ENCODE measurements around the gene BSN.

DNA sequence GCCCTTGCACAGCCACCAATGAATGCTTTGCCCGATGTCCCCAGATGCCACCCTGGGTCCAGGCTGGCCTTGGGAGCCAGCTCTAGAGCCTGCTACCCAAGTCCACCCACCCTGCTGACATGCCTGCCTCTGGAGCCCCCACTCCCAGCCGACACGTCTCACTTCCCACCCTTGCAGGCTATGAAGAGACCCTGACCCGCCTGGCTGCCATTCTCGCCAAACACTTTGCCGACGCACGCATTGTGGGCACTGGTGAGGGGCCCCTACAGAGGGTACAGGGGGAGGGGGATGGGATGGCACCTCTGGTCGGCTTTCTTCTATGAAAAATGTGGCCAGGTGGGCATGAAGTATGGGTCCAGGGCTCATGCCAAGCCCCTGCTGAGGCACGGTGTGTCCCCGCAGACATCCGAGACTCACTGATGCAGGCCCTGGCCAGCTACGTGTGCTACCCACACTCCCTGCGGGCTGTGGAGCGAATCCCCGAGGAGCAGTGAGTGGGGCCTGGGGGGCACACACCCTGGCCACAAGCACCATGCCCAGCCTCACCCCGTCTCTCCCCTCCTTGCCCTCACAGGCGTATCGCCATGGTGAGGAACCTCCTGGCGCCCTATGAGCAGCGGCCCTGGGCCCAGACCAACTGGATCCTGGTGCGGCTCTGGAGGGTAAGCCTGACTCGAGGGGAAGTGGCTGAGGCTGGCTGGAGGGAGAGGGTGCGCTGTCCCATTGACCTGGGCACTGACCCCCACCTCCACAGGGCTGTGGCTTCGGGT lies 159.2 kb downstream of the BSN start:
- TF ChIP-seq EP300 (IDR thresholded peaks at IDR 0.05; ENCODE audit: borderline replicate concordance) (no peak), TAF1 (IDR thresholded peaks at IDR 0.05; ENCODE audit: low read depth) (no peak)
